ENCODE data around the gene DPRX. TPM values are rescaled to one million over a fixed set of nuclear protein-coding genes. Genes with fewer than 3 reads are reported as not detected.

Gene DPRX
- total RNA-seq, 1 donor from 2014 or later, result not detected

DNA sequence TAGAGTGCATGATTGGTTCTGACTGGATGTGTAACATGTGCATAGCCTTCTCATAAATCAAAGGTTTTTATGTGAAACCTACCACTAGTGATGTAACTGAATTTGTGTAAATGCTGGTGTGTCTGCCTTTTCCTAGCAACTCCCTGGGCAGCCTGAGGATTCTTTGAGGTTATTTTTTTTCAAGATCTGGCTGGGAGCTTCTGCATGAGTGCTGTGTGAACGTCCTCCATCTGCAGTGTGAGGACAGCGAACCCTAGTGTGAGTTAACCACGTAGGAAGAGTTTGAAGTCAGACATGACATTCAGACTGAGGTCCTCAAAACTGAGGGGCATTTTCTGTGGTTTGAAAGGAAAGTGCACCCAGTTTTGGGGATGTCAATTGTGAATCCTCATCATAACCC is 39.9 kb downstream of the DPRX start:
- H3K36me3 Mint-ChIP-seq (ENCODE audit: low read depth), result no peaks in the 10 kb centered on the region
- peaks cover 22% of the 10 kb centered on the region for H3K9me3 Mint-ChIP-seq (ENCODE audit: low read depth)
- DNase-seq (ENCODE audit: low spot score), result no peak
- H3K27ac Mint-ChIP-seq (ENCODE audit: unreplicated experiment), result no peak overlapping the region
- H3K4me3 Mint-ChIP-seq (ENCODE audit: unreplicated experiment), result no peak overlapping the region
- H3K4me1 Mint-ChIP-seq (ENCODE audit: low read depth), result no peaks in the 10 kb centered on the region
- TF ChIP-seq, protein P1, sequence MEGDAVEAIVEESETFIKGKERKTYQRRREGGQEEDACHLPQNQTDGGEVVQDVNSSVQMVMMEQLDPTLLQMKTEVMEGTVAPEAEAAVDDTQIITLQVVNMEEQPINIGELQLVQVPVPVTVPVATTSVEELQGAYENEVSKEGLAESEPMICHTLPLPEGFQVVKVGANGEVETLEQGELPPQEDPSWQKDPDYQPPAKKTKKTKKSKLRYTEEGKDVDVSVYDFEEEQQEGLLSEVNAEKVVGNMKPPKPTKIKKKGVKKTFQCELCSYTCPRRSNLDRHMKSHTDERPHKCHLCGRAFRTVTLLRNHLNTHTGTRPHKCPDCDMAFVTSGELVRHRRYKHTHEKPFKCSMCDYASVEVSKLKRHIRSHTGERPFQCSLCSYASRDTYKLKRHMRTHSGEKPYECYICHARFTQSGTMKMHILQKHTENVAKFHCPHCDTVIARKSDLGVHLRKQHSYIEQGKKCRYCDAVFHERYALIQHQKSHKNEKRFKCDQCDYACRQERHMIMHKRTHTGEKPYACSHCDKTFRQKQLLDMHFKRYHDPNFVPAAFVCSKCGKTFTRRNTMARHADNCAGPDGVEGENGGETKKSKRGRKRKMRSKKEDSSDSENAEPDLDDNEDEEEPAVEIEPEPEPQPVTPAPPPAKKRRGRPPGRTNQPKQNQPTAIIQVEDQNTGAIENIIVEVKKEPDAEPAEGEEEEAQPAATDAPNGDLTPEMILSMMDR (IDR thresholded peaks at IDR 0.05), result no peak
- no peaks in the 10 kb centered on the region for H3K27me3 Mint-ChIP-seq (ENCODE audit: low read depth)

Small RNA genes within 50 kb of the gene (microRNA-seq; reads per million reads assigned to microRNA genes)
- not detected for gene MIR1323 (ENCODE audit: borderline number of aligned reads)
- not detected for gene MIR498 (ENCODE audit: borderline number of aligned reads)
- gene MIR512-1 (ENCODE audit: borderline number of aligned reads), result not detected
- gene MIR512-2 (ENCODE audit: borderline number of aligned reads), result not detected
- not detected for gene MIR515-1 (ENCODE audit: borderline number of aligned reads)
- not detected for gene MIR515-2 (ENCODE audit: borderline number of aligned reads)
- gene MIR519C (ENCODE audit: borderline number of aligned reads), result not detected
- gene MIR519E (ENCODE audit: borderline number of aligned reads), result not detected
- gene MIR520E (ENCODE audit: borderline number of aligned reads), result not detected
- not detected for gene MIR520F (ENCODE audit: borderline number of aligned reads)

Other genes with a start within 250 kb of the DPRX start
- gene ZNF765, start 236.8 kb upstream of the DPRX start, total RNA-seq, result 6.5 to 12.2 TPM (median 7.3 TPM) in 3 replicates
- 7.0 to 8.0 TPM (median 8.0 TPM) in 3 replicates for gene ZNF761, start 200.0 kb upstream of the DPRX start, total RNA-seq
- gene ZNF813, start 164.3 kb upstream of the DPRX start, total RNA-seq, result 2.2 to 2.6 TPM (median 2.4 TPM) in 3 replicates
- gene ZNF331, start 93.9 kb upstream of the DPRX start, total RNA-seq, result 7.9 to 9.1 TPM (median 7.9 TPM) in 3 replicates
- not detected in 3 replicates for gene NLRP12, start 192.3 kb downstream of the DPRX start, total RNA-seq
- gene MYADM, start 235.9 kb downstream of the DPRX start, total RNA-seq, result 184 to 293 TPM (median 292 TPM) in 3 replicates

Data from chondrocyte (in vitro differentiated cells).